GM12878 (cell line): Measurements from ENCODE around the gene AIFM1. TPM values are rescaled to one million over a fixed set of nuclear protein-coding genes. Genes with fewer than 3 reads are reported as not detected.

ENCODE experiments used
- DPF2 ChIP-seq: fragments of 450-650 bp; IDR thresholded peaks from 2 replicates; pipeline ENCODE4 v1.6.1; 2017; ENCODE audit warnings: mild to moderate bottlenecking
- FOXK2 ChIP-seq: fragments of 450-650 bp; IDR thresholded peaks from 2 replicates; pipeline ENCODE4 v1.6.1; 2017; ENCODE audit warnings: mild to moderate bottlenecking, moderate library complexity
- GABPA ChIP-seq: IDR thresholded peaks from 2 replicates; pipeline ENCODE4 v1.6.1; 2014; ENCODE audit warnings: antibody characterized with exemption, low read depth, mild to moderate bottlenecking, inconsistent platforms
- GATAD2B ChIP-seq: fragments of 450-650 bp; conservative IDR thresholded peaks from 2 replicates; pipeline ENCODE4 v1.6.1; 2017; ENCODE audit warnings: low read depth, mild to moderate bottlenecking, moderate library complexity
- HDAC6 ChIP-seq: fragments of 200-600 bp; sonication (generic); IDR thresholded peaks from one replicate; pipeline ENCODE4 v1.8.0; 2017; ENCODE audit warnings: antibody characterized with exemption; ENCODE audit not compliant: unreplicated experiment
- LARP7 ChIP-seq: fragments of 450-650 bp; IDR thresholded peaks from 2 replicates; pipeline ENCODE4 v1.6.1; 2017; ENCODE audit warnings: mild to moderate bottlenecking
- NFYB ChIP-seq: IDR thresholded peaks from 2 replicates; pipeline ENCODE4 v1.6.1; 2011; ENCODE audit warnings: low read depth, mild to moderate bottlenecking, low read length, improper control_type of control experiment, moderate library complexity; ENCODE audit not compliant: insufficient read depth
- POLR2A ChIP-seq: IDR thresholded peaks from 2 replicates; pipeline ENCODE4 v1.6.1; 2011; ENCODE audit warnings: low read depth, mild to moderate bottlenecking, low read length
- RB1 ChIP-seq: fragments of 450-650 bp; formaldehyde crosslinking; IDR thresholded peaks from 2 replicates; pipeline ENCODE4 v1.6.1; 2017; ENCODE audit warnings: mild to moderate bottlenecking, borderline replicate concordance
- RELA ChIP-seq: fragments of 450-650 bp; IDR thresholded peaks from 2 replicates; pipeline ENCODE4 v1.8.0; 2014; ENCODE audit warnings: borderline replicate concordance; ENCODE audit not compliant: partially characterized antibody
- STAT1 ChIP-seq: fragments of 450-650 bp; conservative IDR thresholded peaks from 2 replicates; pipeline ENCODE4 v1.6.1; 2014; ENCODE audit warnings: antibody characterized with exemption, mild to moderate bottlenecking
- STAT3 ChIP-seq: IDR thresholded peaks from 2 replicates; pipeline ENCODE4 v1.6.1; 2011; ENCODE audit warnings: low read depth, low read length, improper control_type of control experiment
- TCF12 ChIP-seq: IDR thresholded peaks from 2 replicates; pipeline ENCODE4 v1.6.1; 2011; ENCODE audit warnings: low read depth, mild to moderate bottlenecking, low read length
- ZNF217 ChIP-seq: fragments of 450-650 bp; IDR thresholded peaks from 2 replicates; pipeline ENCODE4 v1.6.1; 2017; ENCODE audit warnings: antibody characterized with exemption, mild to moderate bottlenecking
- ZNF274 ChIP-seq: IDR thresholded peaks from one replicate; pipeline ENCODE4 v1.8.0; 2011; ENCODE audit not compliant: insufficient read length, insufficient read depth
- ZNF592 ChIP-seq: fragments of 450-650 bp; IDR thresholded peaks from 2 replicates; pipeline ENCODE4 v1.6.1; 2017; ENCODE audit warnings: mild to moderate bottlenecking, moderate library complexity
- polyA plus RNA-seq, 11 experiments: library from polyadenylated mRNA; depleted of rRNA in 4 of 11; unstranded in 6 of 11; stranded (reverse) in 5 of 11; fragments of >200 nt; fragmentation: Nextera tagmentation in 4 of 11; fragmentation: Illumina TruSeq in 1 of 11; extraction: Ambion mirVana in 4 of 11; extraction: Trizol in 1 of 11; gene quantifications; 1 replicate in 1 of 11; 2 replicates in 10 of 11; pipeline versions ENCODE4 v1.2.1 to v1.2.3, GENCODE V29; 2011 to 2016; ENCODE audit warnings: inconsistent platforms in 2 of 11, missing spikeins in 2 of 11, low read depth in 1 of 11
- total RNA-seq, 4 experiments: library from RNA; depleted of rRNA in 3 of 4; stranded (reverse); fragments of >200 nt in 3 of 4; fragmentation: Illumina TruSeq in 1 of 4; extraction: Trizol in 1 of 4; gene quantifications; 2 replicates each; pipeline versions ENCODE4 v1.2.1 to v1.2.3, GENCODE V29; 2013 to 2021
- TF ChIP-seq, protein P1 (sequence below): fragments of 450-650 bp; IDR thresholded peaks from 2 replicates; pipeline ENCODE4 v1.6.1; 2017; ENCODE audit warnings: mild to moderate bottlenecking
- TF ChIP-seq, protein P2 (sequence below): fragments of 450-650 bp; IDR thresholded peaks from 2 replicates; pipeline ENCODE4 v1.6.1; 2016; ENCODE audit warnings: mild to moderate bottlenecking
- TF ChIP-seq, protein P3 (sequence below): IDR thresholded peaks from 2 replicates; pipeline ENCODE4 v1.6.1; 2011; ENCODE audit warnings: borderline replicate concordance, low read depth, mild to moderate bottlenecking, moderate library complexity, low read length; ENCODE audit not compliant: insufficient read depth, poor library complexity, severe bottlenecking
- TF ChIP-seq, protein P4 (sequence below), 3 experiments: IDR thresholded peaks in 2 of 3; conservative IDR thresholded peaks in 1 of 3; 2 replicates each; pipeline ENCODE4 v1.5.1; 2011; ENCODE audit warnings: low read depth in 3 of 3, low read length in 3 of 3, mild to moderate bottlenecking in 3 of 3, control low read depth in 2 of 3, moderate library complexity in 2 of 3, inconsistent platforms in 1 of 3, mixed read lengths in 1 of 3; ENCODE audit not compliant: control insufficient read depth in 2 of 3, insufficient read depth in 1 of 3; ENCODE audit errors: extremely low read depth in 1 of 3

Gene AIFM1
- total and polyA plus RNA-seq, 10 of the 15 experiments (the other 5 are each of a cell fraction or from before 2014, with no cell fraction given): 44.2 to 121 (median 80.0) TPM

DNA sequence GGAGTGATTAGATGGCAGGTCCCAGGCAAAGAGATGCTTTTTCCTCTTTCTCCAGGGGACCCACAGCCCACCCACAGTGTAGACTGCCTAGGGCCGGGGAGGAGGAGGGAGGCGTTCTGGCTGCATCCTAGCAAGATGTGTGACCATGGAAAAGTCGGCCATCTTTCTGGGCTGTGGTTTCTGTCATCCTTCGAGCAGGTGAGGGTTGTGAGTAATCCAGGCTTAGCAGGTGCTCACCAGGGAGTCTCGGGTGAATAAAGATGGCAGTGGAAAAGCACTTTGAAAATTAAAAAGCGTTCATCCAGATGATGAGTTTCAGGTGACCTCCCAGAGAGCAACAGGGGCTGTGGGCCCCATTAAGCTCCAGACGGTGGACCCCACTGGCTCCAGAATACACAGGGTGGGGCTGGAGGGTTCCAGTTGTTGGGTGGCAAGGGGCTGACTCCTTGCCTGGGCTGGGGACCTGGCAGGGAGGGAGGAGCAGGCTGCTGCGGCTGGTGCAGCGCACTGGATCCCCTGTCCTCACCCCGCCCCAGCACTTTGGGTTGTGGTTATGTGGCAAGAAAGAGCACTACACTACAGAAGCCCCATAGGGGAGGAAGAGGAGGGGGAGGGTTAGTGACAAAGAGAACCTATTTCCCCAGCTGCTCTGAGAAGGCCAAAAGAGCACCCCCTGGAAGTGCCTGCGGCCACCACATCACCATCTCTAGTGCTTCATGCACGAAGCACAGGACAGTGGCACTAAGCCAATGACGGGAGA lies 79.0 kb downstream of the AIFM1 start (continued):
- TF ChIP-seq, protein P1, sequence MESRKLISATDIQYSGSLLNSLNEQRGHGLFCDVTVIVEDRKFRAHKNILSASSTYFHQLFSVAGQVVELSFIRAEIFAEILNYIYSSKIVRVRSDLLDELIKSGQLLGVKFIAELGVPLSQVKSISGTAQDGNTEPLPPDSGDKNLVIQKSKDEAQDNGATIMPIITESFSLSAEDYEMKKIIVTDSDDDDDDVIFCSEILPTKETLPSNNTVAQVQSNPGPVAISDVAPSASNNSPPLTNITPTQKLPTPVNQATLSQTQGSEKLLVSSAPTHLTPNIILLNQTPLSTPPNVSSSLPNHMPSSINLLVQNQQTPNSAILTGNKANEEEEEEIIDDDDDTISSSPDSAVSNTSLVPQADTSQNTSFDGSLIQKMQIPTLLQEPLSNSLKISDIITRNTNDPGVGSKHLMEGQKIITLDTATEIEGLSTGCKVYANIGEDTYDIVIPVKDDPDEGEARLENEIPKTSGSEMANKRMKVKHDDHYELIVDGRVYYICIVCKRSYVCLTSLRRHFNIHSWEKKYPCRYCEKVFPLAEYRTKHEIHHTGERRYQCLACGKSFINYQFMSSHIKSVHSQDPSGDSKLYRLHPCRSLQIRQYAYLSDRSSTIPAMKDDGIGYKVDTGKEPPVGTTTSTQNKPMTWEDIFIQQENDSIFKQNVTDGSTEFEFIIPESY: no peak
- TF ChIP-seq, protein P2, sequence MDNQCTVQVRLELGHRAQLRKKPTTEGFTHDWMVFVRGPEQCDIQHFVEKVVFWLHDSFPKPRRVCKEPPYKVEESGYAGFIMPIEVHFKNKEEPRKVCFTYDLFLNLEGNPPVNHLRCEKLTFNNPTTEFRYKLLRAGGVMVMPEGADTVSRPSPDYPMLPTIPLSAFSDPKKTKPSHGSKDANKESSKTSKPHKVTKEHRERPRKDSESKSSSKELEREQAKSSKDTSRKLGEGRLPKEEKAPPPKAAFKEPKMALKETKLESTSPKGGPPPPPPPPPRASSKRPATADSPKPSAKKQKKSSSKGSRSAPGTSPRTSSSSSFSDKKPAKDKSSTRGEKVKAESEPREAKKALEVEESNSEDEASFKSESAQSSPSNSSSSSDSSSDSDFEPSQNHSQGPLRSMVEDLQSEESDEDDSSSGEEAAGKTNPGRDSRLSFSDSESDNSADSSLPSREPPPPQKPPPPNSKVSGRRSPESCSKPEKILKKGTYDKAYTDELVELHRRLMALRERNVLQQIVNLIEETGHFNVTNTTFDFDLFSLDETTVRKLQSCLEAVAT: peak; percentile 71
- TF ChIP-seq ZNF592 (no peak), FOXK2 (no peak), GABPA (no peak), RELA (no peak), RB1 (no peak), ZNF217 (no peak), GATAD2B (0 out of 2 replicates have a peak, but pooled peaks have one; percentile 39), TCF12 (no peak), HDAC6 (no peak), STAT1 (no peak), POLR2A (peak; percentile 80), ZNF274 (no peak), NFYB (no peak), LARP7 (no peak), DPF2 (peak; percentile 48; the same call in 1 of the 2 replicates), STAT3 (no peak)
- TF ChIP-seq, protein P3, sequence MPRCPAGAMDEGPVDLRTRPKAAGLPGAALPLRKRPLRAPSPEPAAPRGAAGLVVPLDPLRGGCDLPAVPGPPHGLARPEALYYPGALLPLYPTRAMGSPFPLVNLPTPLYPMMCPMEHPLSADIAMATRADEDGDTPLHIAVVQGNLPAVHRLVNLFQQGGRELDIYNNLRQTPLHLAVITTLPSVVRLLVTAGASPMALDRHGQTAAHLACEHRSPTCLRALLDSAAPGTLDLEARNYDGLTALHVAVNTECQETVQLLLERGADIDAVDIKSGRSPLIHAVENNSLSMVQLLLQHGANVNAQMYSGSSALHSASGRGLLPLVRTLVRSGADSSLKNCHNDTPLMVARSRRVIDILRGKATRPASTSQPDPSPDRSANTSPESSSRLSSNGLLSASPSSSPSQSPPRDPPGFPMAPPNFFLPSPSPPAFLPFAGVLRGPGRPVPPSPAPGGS: no peak
- TF ChIP-seq, protein P4, sequence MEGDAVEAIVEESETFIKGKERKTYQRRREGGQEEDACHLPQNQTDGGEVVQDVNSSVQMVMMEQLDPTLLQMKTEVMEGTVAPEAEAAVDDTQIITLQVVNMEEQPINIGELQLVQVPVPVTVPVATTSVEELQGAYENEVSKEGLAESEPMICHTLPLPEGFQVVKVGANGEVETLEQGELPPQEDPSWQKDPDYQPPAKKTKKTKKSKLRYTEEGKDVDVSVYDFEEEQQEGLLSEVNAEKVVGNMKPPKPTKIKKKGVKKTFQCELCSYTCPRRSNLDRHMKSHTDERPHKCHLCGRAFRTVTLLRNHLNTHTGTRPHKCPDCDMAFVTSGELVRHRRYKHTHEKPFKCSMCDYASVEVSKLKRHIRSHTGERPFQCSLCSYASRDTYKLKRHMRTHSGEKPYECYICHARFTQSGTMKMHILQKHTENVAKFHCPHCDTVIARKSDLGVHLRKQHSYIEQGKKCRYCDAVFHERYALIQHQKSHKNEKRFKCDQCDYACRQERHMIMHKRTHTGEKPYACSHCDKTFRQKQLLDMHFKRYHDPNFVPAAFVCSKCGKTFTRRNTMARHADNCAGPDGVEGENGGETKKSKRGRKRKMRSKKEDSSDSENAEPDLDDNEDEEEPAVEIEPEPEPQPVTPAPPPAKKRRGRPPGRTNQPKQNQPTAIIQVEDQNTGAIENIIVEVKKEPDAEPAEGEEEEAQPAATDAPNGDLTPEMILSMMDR (IDR thresholded peaks at IDR 0.05 in 2 of 3, conservative IDR thresholded peaks at IDR 0.05 in 1 of 3; ENCODE audit: control insufficient read depth in 2 of 3, extremely low read depth in 1 of 3, insufficient read depth in 1 of 3, low read depth in 3 of 3, low read length in 3 of 3): no peak
